ENCODE data around the gene IL22.

DNA sequence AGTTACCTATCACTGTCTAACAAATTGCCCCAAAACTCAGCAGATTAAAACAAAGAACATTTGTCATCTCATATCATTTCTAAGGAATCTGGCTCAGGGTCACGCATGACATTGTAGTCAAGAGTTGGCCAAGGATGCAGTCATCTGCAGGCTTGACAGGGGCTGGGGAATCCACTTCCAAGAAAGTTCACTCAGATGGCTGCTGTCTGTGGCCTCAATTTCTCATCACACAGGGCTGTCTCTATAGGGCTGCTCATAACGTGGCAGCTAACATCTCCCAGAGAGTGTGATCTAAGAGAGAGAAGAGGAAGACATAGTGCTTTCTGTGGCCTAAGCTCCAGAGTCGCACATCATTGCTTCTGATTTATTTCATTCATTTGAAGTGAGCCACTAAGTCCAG, 17.0 kb upstream of the IL22 start:
- TF ChIP-seq ELF4 (CRISPR knock-in tag; IDR thresholded peaks at IDR 0.05; ENCODE audit: low read depth) (no peak), ZNF317 (CRISPR knock-in tag; IDR thresholded peaks at IDR 0.05; ENCODE audit: borderline replicate concordance, low read depth) (no peak), NR3C1 (CRISPR knock-in tag; conservative IDR thresholded peaks at IDR 0.05; ENCODE audit: low read depth) (no peak), TCF7 (CRISPR knock-in tag; IDR thresholded peaks at IDR 0.05; ENCODE audit: low read depth) (no peak), TEAD1 (CRISPR knock-in tag; IDR thresholded peaks at IDR 0.05) (no peak)
- TF ChIP-seq, protein P1, sequence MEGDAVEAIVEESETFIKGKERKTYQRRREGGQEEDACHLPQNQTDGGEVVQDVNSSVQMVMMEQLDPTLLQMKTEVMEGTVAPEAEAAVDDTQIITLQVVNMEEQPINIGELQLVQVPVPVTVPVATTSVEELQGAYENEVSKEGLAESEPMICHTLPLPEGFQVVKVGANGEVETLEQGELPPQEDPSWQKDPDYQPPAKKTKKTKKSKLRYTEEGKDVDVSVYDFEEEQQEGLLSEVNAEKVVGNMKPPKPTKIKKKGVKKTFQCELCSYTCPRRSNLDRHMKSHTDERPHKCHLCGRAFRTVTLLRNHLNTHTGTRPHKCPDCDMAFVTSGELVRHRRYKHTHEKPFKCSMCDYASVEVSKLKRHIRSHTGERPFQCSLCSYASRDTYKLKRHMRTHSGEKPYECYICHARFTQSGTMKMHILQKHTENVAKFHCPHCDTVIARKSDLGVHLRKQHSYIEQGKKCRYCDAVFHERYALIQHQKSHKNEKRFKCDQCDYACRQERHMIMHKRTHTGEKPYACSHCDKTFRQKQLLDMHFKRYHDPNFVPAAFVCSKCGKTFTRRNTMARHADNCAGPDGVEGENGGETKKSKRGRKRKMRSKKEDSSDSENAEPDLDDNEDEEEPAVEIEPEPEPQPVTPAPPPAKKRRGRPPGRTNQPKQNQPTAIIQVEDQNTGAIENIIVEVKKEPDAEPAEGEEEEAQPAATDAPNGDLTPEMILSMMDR (IDR thresholded peaks at IDR 0.05), result no peak
- TF ChIP-seq, protein P2, sequence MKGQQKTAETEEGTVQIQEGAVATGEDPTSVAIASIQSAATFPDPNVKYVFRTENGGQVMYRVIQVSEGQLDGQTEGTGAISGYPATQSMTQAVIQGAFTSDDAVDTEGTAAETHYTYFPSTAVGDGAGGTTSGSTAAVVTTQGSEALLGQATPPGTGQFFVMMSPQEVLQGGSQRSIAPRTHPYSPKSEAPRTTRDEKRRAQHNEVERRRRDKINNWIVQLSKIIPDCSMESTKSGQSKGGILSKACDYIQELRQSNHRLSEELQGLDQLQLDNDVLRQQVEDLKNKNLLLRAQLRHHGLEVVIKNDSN (CRISPR knock-in tag; IDR thresholded peaks at IDR 0.05), result no peak
- TF ChIP-seq, protein P3, sequence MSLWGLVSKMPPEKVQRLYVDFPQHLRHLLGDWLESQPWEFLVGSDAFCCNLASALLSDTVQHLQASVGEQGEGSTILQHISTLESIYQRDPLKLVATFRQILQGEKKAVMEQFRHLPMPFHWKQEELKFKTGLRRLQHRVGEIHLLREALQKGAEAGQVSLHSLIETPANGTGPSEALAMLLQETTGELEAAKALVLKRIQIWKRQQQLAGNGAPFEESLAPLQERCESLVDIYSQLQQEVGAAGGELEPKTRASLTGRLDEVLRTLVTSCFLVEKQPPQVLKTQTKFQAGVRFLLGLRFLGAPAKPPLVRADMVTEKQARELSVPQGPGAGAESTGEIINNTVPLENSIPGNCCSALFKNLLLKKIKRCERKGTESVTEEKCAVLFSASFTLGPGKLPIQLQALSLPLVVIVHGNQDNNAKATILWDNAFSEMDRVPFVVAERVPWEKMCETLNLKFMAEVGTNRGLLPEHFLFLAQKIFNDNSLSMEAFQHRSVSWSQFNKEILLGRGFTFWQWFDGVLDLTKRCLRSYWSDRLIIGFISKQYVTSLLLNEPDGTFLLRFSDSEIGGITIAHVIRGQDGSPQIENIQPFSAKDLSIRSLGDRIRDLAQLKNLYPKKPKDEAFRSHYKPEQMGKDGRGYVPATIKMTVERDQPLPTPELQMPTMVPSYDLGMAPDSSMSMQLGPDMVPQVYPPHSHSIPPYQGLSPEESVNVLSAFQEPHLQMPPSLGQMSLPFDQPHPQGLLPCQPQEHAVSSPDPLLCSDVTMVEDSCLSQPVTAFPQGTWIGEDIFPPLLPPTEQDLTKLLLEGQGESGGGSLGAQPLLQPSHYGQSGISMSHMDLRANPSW (CRISPR knock-in tag; conservative IDR thresholded peaks at IDR 0.05; ENCODE audit: low read depth), result no peak
- TF ChIP-seq, protein P4, sequence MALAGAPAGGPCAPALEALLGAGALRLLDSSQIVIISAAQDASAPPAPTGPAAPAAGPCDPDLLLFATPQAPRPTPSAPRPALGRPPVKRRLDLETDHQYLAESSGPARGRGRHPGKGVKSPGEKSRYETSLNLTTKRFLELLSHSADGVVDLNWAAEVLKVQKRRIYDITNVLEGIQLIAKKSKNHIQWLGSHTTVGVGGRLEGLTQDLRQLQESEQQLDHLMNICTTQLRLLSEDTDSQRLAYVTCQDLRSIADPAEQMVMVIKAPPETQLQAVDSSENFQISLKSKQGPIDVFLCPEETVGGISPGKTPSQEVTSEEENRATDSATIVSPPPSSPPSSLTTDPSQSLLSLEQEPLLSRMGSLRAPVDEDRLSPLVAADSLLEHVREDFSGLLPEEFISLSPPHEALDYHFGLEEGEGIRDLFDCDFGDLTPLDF (CRISPR knock-in tag; IDR thresholded peaks at IDR 0.05), result no peak
- TF ChIP-seq, protein P5, sequence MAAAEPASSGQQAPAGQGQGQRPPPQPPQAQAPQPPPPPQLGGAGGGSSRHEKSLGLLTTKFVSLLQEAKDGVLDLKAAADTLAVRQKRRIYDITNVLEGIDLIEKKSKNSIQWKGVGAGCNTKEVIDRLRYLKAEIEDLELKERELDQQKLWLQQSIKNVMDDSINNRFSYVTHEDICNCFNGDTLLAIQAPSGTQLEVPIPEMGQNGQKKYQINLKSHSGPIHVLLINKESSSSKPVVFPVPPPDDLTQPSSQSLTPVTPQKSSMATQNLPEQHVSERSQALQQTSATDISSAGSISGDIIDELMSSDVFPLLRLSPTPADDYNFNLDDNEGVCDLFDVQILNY (CRISPR knock-in tag; IDR thresholded peaks at IDR 0.05), result no peak
- TF ChIP-seq, protein P6, sequence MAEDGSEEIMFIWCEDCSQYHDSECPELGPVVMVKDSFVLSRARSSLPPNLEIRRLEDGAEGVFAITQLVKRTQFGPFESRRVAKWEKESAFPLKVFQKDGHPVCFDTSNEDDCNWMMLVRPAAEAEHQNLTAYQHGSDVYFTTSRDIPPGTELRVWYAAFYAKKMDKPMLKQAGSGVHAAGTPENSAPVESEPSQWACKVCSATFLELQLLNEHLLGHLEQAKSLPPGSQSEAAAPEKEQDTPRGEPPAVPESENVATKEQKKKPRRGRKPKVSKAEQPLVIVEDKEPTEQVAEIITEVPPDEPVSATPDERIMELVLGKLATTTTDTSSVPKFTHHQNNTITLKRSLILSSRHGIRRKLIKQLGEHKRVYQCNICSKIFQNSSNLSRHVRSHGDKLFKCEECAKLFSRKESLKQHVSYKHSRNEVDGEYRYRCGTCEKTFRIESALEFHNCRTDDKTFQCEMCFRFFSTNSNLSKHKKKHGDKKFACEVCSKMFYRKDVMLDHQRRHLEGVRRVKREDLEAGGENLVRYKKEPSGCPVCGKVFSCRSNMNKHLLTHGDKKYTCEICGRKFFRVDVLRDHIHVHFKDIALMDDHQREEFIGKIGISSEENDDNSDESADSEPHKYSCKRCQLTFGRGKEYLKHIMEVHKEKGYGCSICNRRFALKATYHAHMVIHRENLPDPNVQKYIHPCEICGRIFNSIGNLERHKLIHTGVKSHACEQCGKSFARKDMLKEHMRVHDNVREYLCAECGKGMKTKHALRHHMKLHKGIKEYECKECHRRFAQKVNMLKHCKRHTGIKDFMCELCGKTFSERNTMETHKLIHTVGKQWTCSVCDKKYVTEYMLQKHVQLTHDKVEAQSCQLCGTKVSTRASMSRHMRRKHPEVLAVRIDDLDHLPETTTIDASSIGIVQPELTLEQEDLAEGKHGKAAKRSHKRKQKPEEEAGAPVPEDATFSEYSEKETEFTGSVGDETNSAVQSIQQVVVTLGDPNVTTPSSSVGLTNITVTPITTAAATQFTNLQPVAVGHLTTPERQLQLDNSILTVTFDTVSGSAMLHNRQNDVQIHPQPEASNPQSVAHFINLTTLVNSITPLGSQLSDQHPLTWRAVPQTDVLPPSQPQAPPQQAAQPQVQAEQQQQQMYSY (CRISPR knock-in tag; IDR thresholded peaks at IDR 0.05), result no peak
- TF ChIP-seq, protein P7, sequence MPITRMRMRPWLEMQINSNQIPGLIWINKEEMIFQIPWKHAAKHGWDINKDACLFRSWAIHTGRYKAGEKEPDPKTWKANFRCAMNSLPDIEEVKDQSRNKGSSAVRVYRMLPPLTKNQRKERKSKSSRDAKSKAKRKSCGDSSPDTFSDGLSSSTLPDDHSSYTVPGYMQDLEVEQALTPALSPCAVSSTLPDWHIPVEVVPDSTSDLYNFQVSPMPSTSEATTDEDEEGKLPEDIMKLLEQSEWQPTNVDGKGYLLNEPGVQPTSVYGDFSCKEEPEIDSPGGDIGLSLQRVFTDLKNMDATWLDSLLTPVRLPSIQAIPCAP (CRISPR knock-in tag; IDR thresholded peaks at IDR 0.05), result no peak
